Measurements from ENCODE around the gene SLFN12L.
"Not testable (repeated sequence)": the region's sequence is repeated elsewhere in the genome, so short reads cannot be mapped to it uniquely, and the experiment has no call there.

SLFN12L gene

GRCh38 chr17:35537601-35538141, at the start of gene SLFN12L:
Gene SLFN12L (minus strand): TSS chr17:35537678. CDS start chr17:35522364, 15,314 bp downstream.
- no peak for DNase-seq (ENCODE audit: low read depth)

- DNase-seq (ENCODE audit: low read depth), result no peak
Measured at GRCh38 chr17:35586569-35587073, 49.1 kb upstream of the SLFN12L start.

GRCh38 chr17:35584061-35584460, 46.6 kb upstream of the SLFN12L start:
- DNase-seq (ENCODE audit: low read depth), result no peak

DNA sequence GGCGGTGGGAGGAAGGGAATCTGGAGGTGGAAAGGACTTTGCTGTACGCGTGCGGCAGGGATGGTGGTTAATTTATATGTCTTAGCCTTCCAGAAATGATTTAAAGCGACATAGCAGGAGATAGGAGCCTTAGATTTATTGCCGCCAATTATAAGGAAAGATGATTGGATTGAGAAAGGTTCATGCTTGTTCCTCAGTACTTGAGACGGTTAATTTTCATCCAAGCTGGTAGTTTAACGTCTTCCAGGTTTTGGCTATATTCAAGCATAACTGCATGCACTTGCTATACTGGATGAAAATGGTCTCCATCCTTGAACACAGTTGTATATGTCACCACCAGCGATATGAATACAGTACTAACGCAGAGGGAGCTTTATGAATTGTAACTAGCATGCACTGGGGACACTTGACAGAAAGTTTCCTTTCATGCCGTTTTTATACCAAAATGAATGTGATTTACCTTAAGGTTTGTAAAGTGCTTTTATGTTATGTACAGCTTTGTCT, 41.5 kb upstream of the SLFN12L start:
- no peak for DNase-seq (ENCODE audit: low read depth)

- peak; percentile 31 for DNase-seq (ENCODE audit: low read depth)
Measured at GRCh38 chr17:35578197-35578928, 40.9 kb upstream of the SLFN12L start, which contains the start of gene PEX12. Gene PEX12 (minus strand): TSS chr17:35578571. CDS start chr17:35578021, 550 bp downstream.

DNA sequence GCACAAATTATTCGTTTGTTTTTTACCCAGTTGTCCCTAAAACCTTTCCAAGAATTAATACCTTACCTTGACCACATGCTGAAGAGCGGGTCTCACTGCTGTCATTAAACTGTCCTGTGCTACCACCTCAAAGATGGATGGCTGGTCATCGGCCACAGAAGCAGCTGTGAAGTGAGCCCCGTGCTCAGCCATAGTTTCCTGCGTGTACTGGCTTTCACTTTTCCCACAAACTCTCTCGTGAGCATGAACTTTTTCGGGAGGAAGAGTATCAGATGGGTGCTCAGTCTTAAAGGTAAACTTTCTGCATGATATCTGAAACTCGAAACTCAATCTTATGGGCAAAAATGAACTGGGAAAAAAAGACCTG, 40.3 kb upstream of the SLFN12L start:
- DNase-seq (ENCODE audit: low read depth), result no peak

- DNase-seq (ENCODE audit: low read depth), result no peak
Measured at GRCh38 chr17:35575759-35576158, 38.3 kb upstream of the SLFN12L start.

DNA sequence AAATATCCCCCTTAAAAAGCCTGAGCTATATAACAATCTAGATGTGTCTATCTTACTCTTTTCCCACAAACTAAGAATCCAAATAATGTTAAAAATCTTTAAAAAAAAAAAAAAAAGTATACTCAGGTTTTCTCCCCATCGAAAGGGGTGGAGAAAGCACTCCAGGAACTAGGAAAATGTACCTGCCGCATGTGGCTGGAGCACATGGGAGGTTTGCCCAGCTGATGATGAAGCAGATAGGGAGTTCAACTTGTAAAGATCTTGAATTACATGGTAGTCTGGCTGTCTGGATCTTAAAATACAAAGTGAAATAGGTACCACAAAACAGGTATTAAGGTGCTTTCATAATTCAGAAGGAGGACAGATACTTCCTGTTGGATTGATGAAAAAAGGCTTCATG, 31.9 kb upstream of the SLFN12L start:
- DNase-seq (ENCODE audit: low read depth), result no peak

DNA sequence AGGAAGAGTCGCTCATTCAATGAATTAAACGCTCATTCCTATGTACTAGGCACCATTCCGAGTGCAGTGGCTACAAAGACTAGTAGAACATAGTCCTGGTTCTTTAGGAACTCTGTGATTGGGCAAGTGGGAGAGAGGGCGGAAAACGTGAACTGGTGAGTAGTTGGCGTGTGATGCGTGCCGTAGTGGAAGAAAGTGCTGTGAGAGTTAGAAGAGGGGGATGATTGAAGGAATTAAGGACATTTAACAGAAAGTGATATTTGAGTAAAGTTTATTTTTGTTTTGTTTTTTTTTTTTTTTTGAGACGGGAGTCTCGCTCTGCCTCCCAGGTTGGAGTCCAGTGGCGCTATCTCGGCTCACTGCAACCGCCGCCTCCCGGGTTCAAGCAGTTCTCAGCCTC, 31.1 kb upstream of the SLFN12L start:
- DNase-seq (ENCODE audit: low read depth), result no peak

DNA sequence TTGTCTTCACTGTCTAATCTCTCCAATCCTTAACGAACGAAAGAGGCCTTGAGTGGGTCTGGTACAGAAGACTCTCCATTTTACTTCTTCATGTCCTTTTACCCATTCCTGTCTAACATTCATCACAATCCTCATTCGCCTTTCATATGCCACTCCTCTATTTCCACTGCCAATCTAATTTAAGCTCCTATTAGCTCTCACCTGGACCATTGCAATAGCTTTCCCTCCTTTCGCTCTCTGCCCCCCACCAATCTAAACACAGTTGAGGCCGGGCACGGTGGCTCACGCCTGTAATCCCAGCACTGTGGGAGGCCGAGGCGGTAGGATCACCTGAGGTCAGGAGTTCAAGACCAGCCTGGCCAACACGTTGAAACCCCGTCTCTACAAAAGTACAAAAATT, 29.5 kb upstream of the SLFN12L start:
- DNase-seq (ENCODE audit: low read depth), result no peak

DNA sequence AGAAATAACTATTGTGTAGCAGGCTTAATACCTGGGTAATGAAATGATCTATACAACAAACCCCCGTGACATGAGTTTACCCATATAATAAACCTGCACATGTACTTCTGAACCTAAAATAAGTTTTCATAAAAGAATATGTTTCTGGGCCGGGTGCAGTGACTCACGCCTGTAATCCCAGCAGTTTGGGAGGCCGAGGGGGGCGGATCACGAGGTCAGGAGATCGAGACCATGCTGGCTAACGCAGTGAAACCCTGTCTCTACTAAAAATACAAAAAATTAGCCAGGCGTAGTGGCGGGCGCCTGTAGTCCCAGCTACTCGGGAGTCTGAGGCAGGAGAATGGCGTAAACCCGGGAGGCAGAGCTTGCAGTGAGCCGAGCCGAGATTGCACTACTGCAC, 25.7 kb upstream of the SLFN12L start:
- not testable (repeated sequence) for DNase-seq (ENCODE audit: low read depth)

DNA sequence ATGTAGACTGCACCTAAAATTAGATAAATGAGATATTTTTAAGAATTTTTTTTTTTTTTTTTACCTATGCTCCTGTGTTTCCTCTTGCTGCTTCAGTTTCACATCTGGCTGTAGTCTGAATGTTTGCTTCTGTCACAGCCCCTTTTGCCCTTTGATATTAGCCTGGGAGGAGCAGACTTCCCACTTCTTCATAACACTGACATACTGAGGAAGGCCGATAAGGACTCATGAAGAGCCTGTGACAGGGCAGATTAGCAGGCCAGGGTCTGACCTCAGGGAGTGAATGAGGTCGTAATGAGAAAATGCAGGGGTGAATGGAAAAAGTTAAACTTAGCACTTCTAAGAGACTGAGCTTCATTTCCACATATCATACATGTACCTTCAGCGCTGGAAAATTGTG, 23.2 kb upstream of the SLFN12L start, which contains the start of gene SLFN14:
Gene SLFN14 (minus strand): TSS at position 117 of the 400 bp plus-strand sequence. CDS start 2,757 bp downstream, outside the sequence.
- DNase-seq (ENCODE audit: low read depth), result no peak

- no peak for DNase-seq (ENCODE audit: low read depth)
Measured at GRCh38 chr17:35559495-35560210, 22.2 kb upstream of the SLFN12L start.

- DNase-seq (ENCODE audit: low read depth), result no peak
Measured at GRCh38 chr17:35557353-35557752, 19.9 kb upstream of the SLFN12L start.

- DNase-seq (ENCODE audit: low read depth), result no peak
Measured at GRCh38 chr17:35555691-35556090, 18.2 kb upstream of the SLFN12L start.

DNA sequence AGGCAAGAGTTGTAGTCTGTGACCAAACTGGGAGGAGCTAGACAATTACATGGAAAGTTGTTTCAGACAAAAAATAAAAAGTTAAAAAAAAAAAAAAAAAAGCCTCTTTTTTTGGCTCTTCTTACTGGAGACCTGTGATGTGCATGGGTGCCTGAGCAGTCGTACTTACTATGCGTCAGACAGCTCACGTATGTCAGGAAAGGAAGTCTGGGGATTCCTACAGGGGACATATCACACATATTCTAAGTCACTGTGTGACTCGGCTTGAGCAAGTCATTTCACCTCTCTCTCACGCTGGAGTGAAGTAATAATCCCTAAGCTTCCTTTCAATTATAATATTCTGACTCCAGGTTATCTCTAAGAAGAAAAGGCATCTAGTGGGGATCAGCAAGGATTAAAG, 17.2 kb upstream of the SLFN12L start:
- no peak for DNase-seq (ENCODE audit: low read depth)

- DNase-seq (ENCODE audit: low read depth), result no peak
Measured at GRCh38 chr17:35553310-35553709, 15.8 kb upstream of the SLFN12L start.

- no peak for DNase-seq (ENCODE audit: low read depth)
Measured at GRCh38 chr17:35548978-35549377, 11.5 kb upstream of the SLFN12L start.

DNA sequence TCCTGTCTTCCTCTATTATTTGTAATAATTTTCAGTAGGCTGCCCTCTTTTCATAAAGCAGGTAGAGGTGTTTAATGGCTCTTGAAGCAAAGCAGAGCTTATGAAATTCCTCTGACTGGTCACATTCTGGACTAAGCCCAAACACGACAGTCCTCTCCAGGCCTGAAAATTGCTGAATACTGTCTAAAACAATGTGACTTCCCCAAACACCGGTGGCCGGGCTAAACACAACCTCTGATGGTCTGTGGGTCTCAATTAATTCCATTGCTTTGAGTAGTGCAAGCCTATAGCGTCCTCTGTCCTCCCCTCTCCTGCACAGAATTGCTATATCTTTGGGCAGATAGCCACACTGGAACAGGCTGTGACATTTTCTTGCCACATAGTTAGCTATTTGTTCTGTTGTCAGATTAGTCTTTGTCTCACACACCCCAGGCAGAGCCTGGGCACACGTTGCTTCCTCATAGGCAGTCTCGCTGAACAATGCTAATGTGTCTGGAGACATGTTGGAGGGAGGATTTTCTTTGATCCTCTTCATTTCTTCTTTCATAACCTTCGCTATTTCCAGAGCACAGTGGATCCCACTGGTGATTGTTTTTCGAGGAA, 10.8 kb upstream of the SLFN12L start:
- no peak for DNase-seq (ENCODE audit: low read depth)

DNA sequence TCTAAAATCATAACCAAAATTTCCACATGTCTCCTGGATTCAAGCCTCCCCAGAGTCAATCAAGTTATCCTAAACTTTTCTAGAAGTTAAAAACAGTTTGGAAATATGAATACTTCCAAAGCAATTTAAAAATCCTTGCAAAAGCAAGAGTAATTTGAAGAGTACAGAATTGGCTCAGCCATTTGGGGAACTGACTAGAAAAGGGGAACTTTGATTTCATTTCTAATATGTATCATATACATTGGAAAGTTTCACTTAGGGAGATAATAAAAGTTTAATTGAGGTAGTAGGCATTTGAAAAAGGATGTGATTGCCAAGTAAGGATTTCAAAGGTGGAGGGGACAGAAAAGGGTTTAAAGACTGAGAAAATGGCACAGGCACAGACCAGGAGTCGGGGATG, 9.0 kb upstream of the SLFN12L start:
- DNase-seq (ENCODE audit: low read depth), result no peak

DNA sequence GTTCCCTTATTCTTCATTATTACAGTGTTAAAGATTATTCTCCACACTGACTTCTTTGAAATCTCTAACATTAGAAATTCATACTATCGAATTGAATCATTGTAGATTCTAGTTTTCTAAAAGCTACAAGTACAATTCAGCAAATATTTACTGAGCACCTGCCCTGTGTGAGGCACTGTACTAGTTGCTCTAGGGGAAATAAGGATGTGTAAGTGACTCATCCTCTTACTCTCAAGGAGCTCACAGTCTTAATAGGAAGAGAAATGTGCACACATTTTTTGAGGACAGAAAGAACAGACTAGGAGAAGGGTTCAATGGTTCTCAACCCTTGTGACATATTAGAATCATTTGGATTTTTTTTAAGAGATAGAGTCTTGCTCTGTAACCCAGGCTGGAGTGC, 7.7 kb upstream of the SLFN12L start:
- DNase-seq (ENCODE audit: low read depth), result no peak

DNA sequence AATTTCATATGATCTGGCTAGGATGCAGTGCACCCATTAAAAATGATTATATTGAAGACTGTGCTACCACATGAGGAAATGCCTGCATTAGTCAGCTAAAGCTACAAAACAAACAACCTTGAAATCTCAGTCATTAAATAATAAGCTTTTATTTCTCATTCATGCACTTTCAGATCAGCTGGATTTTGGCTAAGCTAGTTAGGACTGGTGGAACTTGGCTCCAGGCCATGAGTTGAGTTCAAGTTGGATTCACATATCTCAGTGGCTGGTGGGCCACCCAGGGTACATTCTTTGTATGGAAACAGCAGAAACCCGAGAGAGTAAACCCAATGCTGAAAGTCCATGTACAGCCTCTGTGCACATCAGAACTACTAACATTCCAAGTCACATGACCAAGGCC, 6.4 kb upstream of the SLFN12L start:
- no peak for DNase-seq (ENCODE audit: low read depth)
